ENCODE data around the gene PSMA1.

DNA sequence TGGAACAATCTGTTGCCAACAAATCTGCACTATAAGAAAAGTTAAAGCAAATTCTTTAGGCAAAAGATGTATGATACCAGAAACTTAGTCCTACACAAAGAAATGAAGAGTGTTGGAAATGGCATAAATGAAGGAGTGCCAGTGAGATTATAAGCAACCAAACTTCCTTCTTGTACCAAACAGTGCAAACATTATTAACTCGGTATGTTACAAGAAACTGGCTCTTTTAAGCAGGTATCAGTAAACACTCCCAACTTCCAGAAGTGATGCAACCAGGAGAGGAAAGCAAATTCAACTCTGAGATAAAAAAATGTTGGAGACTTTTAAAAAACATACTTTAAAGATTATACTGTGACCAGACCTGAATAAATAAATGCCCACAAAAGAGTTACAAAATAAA is 49.1 kb downstream of the PSMA1 start:
- TF ChIP-seq, protein P1, sequence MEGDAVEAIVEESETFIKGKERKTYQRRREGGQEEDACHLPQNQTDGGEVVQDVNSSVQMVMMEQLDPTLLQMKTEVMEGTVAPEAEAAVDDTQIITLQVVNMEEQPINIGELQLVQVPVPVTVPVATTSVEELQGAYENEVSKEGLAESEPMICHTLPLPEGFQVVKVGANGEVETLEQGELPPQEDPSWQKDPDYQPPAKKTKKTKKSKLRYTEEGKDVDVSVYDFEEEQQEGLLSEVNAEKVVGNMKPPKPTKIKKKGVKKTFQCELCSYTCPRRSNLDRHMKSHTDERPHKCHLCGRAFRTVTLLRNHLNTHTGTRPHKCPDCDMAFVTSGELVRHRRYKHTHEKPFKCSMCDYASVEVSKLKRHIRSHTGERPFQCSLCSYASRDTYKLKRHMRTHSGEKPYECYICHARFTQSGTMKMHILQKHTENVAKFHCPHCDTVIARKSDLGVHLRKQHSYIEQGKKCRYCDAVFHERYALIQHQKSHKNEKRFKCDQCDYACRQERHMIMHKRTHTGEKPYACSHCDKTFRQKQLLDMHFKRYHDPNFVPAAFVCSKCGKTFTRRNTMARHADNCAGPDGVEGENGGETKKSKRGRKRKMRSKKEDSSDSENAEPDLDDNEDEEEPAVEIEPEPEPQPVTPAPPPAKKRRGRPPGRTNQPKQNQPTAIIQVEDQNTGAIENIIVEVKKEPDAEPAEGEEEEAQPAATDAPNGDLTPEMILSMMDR (IDR thresholded peaks at IDR 0.05): no peak
- no peak for TF ChIP-seq ZFX (IDR thresholded peaks at IDR 0.05; ENCODE audit: borderline replicate concordance)
